H9 (cell line): ENCODE results near the gene SYMPK. TPM values are rescaled to one million over a fixed set of nuclear protein-coding genes. Genes with fewer than 3 reads are reported as not detected.
A peak's percentile ranks its signal among the peaks of the same experiment; 100 is the strongest.

Experiments
- DNase-seq: peaks from one replicate; pipeline ENCODE4 v3.0.0-alpha.2; 2017
- H2AFZ ChIP-seq: one replicate; pipeline ENCODE4 v1.6.1; 2013; ENCODE audit warnings: mild to moderate bottlenecking, low read length, control low read depth, moderate library complexity
- H2AK5ac ChIP-seq: 2 replicates; pipeline ENCODE4 v1.6.1; 2013; ENCODE audit warnings: low read length, control low read depth, mixed read lengths; ENCODE audit not compliant: insufficient read length
- H2BK120ac ChIP-seq: one replicate; pipeline ENCODE4 v1.6.1; 2013; ENCODE audit warnings: low read depth, mild to moderate bottlenecking, low read length, control low read depth, inconsistent platforms; ENCODE audit not compliant: poor library complexity, severe bottlenecking
- H2BK12ac ChIP-seq: 2 replicates; pipeline ENCODE4 v1.6.1; 2013; ENCODE audit warnings: low read length, control low read depth, mixed read lengths, low read depth; ENCODE audit not compliant: insufficient read length
- H2BK15ac ChIP-seq: 2 replicates; pipeline ENCODE4 v1.6.1; 2013; ENCODE audit warnings: low read depth, low read length, control low read depth
- H2BK20ac ChIP-seq: one replicate; pipeline ENCODE4 v1.6.1; 2013; ENCODE audit warnings: low read depth, mild to moderate bottlenecking, low read length, control low read depth, inconsistent platforms; ENCODE audit not compliant: poor library complexity, severe bottlenecking
- H2BK5ac ChIP-seq: 2 replicates; pipeline ENCODE4 v1.6.1; 2013; ENCODE audit warnings: low read length, control low read depth, mixed read lengths; ENCODE audit not compliant: insufficient read length
- H3K14ac ChIP-seq: 2 replicates; pipeline ENCODE4 v1.6.1; 2013; ENCODE audit warnings: low read length, control low read depth; ENCODE audit not compliant: insufficient read depth
- H3K18ac ChIP-seq: 2 replicates; pipeline ENCODE4 v1.6.1; 2013; ENCODE audit warnings: low read depth, mild to moderate bottlenecking, mixed read lengths, low read length, control low read depth; ENCODE audit not compliant: insufficient read length
- H3K23ac ChIP-seq: 2 replicates; pipeline ENCODE4 v1.6.1; 2013; ENCODE audit warnings: low read length, control low read depth, mixed read lengths, low read depth; ENCODE audit not compliant: insufficient read length
- H3K23me2 ChIP-seq: 2 replicates; pipeline ENCODE4 v1.6.1; 2013; ENCODE audit warnings: low read depth, mild to moderate bottlenecking, mixed read lengths, low read length, control low read depth; ENCODE audit not compliant: insufficient read length, poor library complexity, severe bottlenecking
- H3K27ac ChIP-seq: 2 replicates; pipeline ENCODE4 v1.5.1; 2013; ENCODE audit warnings: low read length, control low read depth, mixed read lengths, low read depth; ENCODE audit not compliant: insufficient read length
- H3K27me3 ChIP-seq: 2 replicates; pipeline ENCODE4 v1.6.1; 2013; ENCODE audit warnings: low read length, control low read depth, inconsistent platforms; ENCODE audit not compliant: insufficient read depth
- H3K4ac ChIP-seq: 2 replicates; pipeline ENCODE4 v1.6.1; 2013; ENCODE audit warnings: low read depth, mild to moderate bottlenecking, control low read depth, inconsistent platforms, low read length, moderate library complexity
- H3K4me1 ChIP-seq: 2 replicates; pipeline ENCODE4 v1.6.1; 2013; ENCODE audit warnings: low read length, control low read depth, inconsistent platforms; ENCODE audit not compliant: insufficient read depth
- H3K4me2 ChIP-seq: 2 replicates; pipeline ENCODE4 v1.6.1; 2013; ENCODE audit warnings: low read length, control low read depth, mixed read lengths; ENCODE audit not compliant: insufficient read length, insufficient read depth
- H3K56ac ChIP-seq: 2 replicates; pipeline ENCODE4 v1.6.1; 2013; ENCODE audit warnings: low read depth, mild to moderate bottlenecking, mixed read lengths, low read length, control low read depth; ENCODE audit not compliant: insufficient read length
- H3K79me1 ChIP-seq: 2 replicates; pipeline ENCODE4 v1.6.1; 2013; ENCODE audit warnings: low read depth, mild to moderate bottlenecking, moderate library complexity, low read length, control low read depth, inconsistent platforms; ENCODE audit not compliant: insufficient read depth, poor library complexity, severe bottlenecking
- H3K79me2 ChIP-seq: 2 replicates; pipeline ENCODE4 v1.6.1; 2013; ENCODE audit warnings: low read length, control low read depth, inconsistent platforms; ENCODE audit not compliant: insufficient read depth
- H3K9ac ChIP-seq: 2 replicates; pipeline ENCODE4 v1.6.1; 2013; ENCODE audit warnings: low read length, control low read depth, mixed read lengths; ENCODE audit not compliant: insufficient read length; ENCODE audit errors: extremely low read depth
- H3K9me3 ChIP-seq: one replicate; pipeline ENCODE4 v1.6.1; 2013; ENCODE audit warnings: low read depth, low read length, inconsistent platforms; ENCODE audit not compliant: control insufficient read depth
- H3T11ph ChIP-seq: one replicate; pipeline ENCODE4 v1.6.1; 2013; ENCODE audit warnings: mild to moderate bottlenecking, low read length, control low read depth, inconsistent platforms
- H4K20me1 ChIP-seq: one replicate; pipeline ENCODE4 v1.6.1; 2013; ENCODE audit not compliant: control insufficient read depth, insufficient read length, insufficient read depth
- H4K5ac ChIP-seq: 2 replicates; pipeline ENCODE4 v1.6.1; 2013; ENCODE audit warnings: low read depth, mild to moderate bottlenecking, mixed read lengths, low read length, control low read depth; ENCODE audit not compliant: insufficient read length
- H4K8ac ChIP-seq: replicated peaks from 2 replicates; pipeline ENCODE4 v1.6.1; 2013; ENCODE audit warnings: low read length, control low read depth, mixed read lengths, low read depth; ENCODE audit not compliant: insufficient read length
- H4K91ac ChIP-seq: 2 replicates; pipeline ENCODE4 v1.6.1; 2013; ENCODE audit warnings: low read depth, mild to moderate bottlenecking, moderate library complexity, mixed read lengths, low read length, control low read depth; ENCODE audit not compliant: insufficient read length
- H3K27ac Mint-ChIP-seq, 3 experiments: 2 replicates in 2 of 3; 3 replicates in 1 of 3; pipeline ENCODE4 v1.8.0; 2020 to 2021; ENCODE audit warnings: mixed read lengths in 3 of 3, mild to moderate bottlenecking in 1 of 3, moderate library complexity in 1 of 3
- H3K27me3 Mint-ChIP-seq: 2 replicates; pipeline ENCODE4 v1.8.0; 2021; ENCODE audit warnings: low read depth, mild to moderate bottlenecking, moderate library complexity, mixed read lengths
- H3K36me3 Mint-ChIP-seq, 3 experiments: 2 replicates in 2 of 3; 3 replicates in 1 of 3; pipeline ENCODE4 v1.8.0; 2020 to 2021; ENCODE audit warnings: low read depth in 3 of 3, mixed read lengths in 3 of 3; ENCODE audit not compliant: insufficient read depth in 1 of 3
- H3K4me1 Mint-ChIP-seq, 2 experiments: 2 replicates each; pipeline ENCODE4 v1.8.0; 2020; ENCODE audit warnings: mixed read lengths in 2 of 2
- H3K4me3 Mint-ChIP-seq, 2 experiments: 2 replicates in 1 of 2; 3 replicates in 1 of 2; pipeline ENCODE4 v1.8.0; 2020 to 2021; ENCODE audit warnings: mild to moderate bottlenecking in 2 of 2, mixed read lengths in 2 of 2, moderate library complexity in 1 of 2
- H3K9me3 Mint-ChIP-seq, 2 experiments: 2 replicates in 1 of 2; 3 replicates in 1 of 2; pipeline ENCODE4 v1.8.0; 2020; ENCODE audit warnings: mild to moderate bottlenecking in 2 of 2, mixed read lengths in 2 of 2, moderate library complexity in 1 of 2
- WGBS: extraction: QIAGEN DNeasy Blood & Tissue Kit; methylation state at CpG from one replicate; pipeline ENCODE4 v1.1.7; 2013; ENCODE audit warnings: missing lambda C conversion rate, low lambda C conversion rate, mixed read lengths; ENCODE audit not compliant: insufficient read length; ENCODE audit errors: extremely low coverage; 5-methylcytosine and 5-hydroxymethylcytosine counted together
- total RNA-seq: library from RNA; stranded (reverse); gene quantifications from 2 replicates; pipeline ENCODE4 v1.2.1, GENCODE V29; 2021
- TF ChIP-seq, protein P1 (sequence below): fragments of 200-600 bp; sonication (generic); conservative IDR thresholded peaks from 3 replicates; pipeline ENCODE4 v1.8.0; 2021; ENCODE audit warnings: antibody characterized with exemption, mild to moderate bottlenecking

Gene SYMPK
- total RNA-seq, 1 experiment from 2014 or later = 104 TPM

DNA sequence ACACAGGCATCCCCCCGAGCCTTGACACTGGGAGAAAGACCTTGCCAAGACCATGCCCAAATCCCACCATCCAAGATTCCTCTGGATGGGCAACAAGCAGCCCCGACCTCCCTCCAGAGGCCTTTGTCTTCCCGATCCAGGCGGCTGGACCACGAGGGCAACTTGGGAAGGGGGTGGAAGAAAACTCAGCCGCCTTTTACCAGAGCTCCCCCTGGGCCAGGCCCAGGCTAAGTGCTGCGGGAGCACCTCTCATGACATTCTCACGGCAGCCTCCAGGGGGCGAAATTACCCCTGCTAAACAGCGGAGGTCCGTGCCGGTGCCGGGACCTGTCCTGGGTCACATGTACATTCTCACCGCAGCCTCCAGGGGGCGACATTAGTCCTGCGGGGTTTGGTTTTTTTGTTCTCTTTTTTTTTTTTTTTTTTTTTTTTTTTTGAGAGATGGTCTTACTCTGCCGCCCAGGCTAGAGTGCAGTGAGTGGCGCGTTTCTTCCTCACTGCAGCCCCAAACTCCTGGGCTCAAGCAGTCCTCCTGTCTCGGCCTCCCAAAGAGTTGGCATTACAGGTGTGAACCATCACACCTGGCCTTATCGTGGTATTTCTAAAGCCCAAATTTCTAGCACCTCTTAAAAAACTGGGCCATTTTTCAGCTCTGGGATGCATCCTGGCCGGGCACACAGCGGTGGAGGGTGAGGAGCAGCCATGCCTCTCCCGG, 45.8 kb downstream of the SYMPK start:
- Mint-ChIP-seq H3K4me3 (peak overlapping the region; percentile 85 to 95), H3K9me3 (no peaks in the 10 kb centered on the region), H3K4me1 (peaks cover 24 to 40% of the 10 kb centered on the region in 2 experiments), H3K36me3 (peaks cover 7 to 35% (median 33%) of the 10 kb centered on the region in 3 experiments; a peak in 6 of 7 replicates), H3K27me3 (peaks cover 4% of the 10 kb centered on the region), H3K27ac (peak overlapping the region; percentile 90 to 97 (median 90))
- Histone ChIP-seq H2BK15ac (no peak overlapping the region), H3K9ac (peak overlapping the region; percentile 43), H3K14ac (peak overlapping the region; percentile 50; the same call in 1 of the 2 replicates), H2BK20ac (no peak overlapping the region), H3K79me2 (no peaks in the 10 kb centered on the region), H3K56ac (no peak overlapping the region), H3K23me2 (peaks cover 13% of the 10 kb centered on the region), H3K4me1 (0 out of 2 replicates have a peak, but pooled peaks cover 1% of the 10 kb centered on the region), H3K27me3 (no peaks in the 10 kb centered on the region), H2AFZ (no peak overlapping the region), H2BK5ac (no peak overlapping the region), H3K18ac (peak overlapping the region; percentile 88), H3T11ph (no peak overlapping the region), H4K8ac (no peak overlapping the region), H3K9me3 (no peaks in the 10 kb centered on the region), H2BK120ac (no peak overlapping the region), H3K4me2 (peak overlapping the region; percentile 12), H2BK12ac (no peak overlapping the region), H4K91ac (no peak overlapping the region), H3K79me1 (no peaks in the 10 kb centered on the region), H4K5ac (no peak overlapping the region), H4K20me1 (no peaks in the 10 kb centered on the region), H3K23ac (no peak overlapping the region), H2AK5ac (no peak overlapping the region), H3K4ac (no peak overlapping the region), H3K27ac (no peak overlapping the region)
- TF ChIP-seq, protein P1, sequence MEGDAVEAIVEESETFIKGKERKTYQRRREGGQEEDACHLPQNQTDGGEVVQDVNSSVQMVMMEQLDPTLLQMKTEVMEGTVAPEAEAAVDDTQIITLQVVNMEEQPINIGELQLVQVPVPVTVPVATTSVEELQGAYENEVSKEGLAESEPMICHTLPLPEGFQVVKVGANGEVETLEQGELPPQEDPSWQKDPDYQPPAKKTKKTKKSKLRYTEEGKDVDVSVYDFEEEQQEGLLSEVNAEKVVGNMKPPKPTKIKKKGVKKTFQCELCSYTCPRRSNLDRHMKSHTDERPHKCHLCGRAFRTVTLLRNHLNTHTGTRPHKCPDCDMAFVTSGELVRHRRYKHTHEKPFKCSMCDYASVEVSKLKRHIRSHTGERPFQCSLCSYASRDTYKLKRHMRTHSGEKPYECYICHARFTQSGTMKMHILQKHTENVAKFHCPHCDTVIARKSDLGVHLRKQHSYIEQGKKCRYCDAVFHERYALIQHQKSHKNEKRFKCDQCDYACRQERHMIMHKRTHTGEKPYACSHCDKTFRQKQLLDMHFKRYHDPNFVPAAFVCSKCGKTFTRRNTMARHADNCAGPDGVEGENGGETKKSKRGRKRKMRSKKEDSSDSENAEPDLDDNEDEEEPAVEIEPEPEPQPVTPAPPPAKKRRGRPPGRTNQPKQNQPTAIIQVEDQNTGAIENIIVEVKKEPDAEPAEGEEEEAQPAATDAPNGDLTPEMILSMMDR = peak; percentile 99
- WGBS = no CpG with 5 or more reads among the region's 24 CpGs
- DNase-seq = peak; percentile 98
